Testis (tissue), 3 donors: ENCODE data around the gene GDI1. TPM values are rescaled to one million over a fixed set of nuclear protein-coding genes. Genes with fewer than 3 reads are reported as not detected.

Source experiments
- DNase-seq: peaks from one replicate; pipeline ENCODE4 v3.0.0-alpha.2; 2019
- H3K27ac ChIP-seq, 2 donors: fragments of 200-600 bp; sonication (generic); one replicate each; pipeline ENCODE4 v1.5.1; 2019
- H3K27me3 ChIP-seq: fragments of 200-600 bp; sonication (generic); one replicate; pipeline ENCODE4 v1.5.1; 2019
- H3K36me3 ChIP-seq: fragments of 200-600 bp; sonication (generic); one replicate; pipeline ENCODE4 v1.5.1; 2017; ENCODE audit warnings: low read depth; ENCODE audit errors: missing control alignments
- H3K4me1 ChIP-seq: fragments of 200-600 bp; sonication (generic); one replicate; pipeline ENCODE4 v1.5.1; 2019
- H3K4me3 ChIP-seq, 2 donors: fragments of 200-600 bp; sonication (generic); one replicate each; pipeline ENCODE4 v1.5.1; 2017 to 2019
- H3K9me3 ChIP-seq: fragments of 200-600 bp; sonication (generic); one replicate; pipeline ENCODE4 v1.5.1; 2017
- CTCF ChIP-seq, 3 experiments: fragments of 450-650 bp in 2 of 3; fragments of 200-600 bp in 1 of 3; sonication (generic) in 1 of 3; IDR thresholded peaks; one replicate each; pipeline ENCODE4 v1.5.1; 2016 to 2019; ENCODE audit warnings: antibody characterized with exemption in 3 of 3, mild to moderate bottlenecking in 2 of 3, moderate library complexity in 1 of 3
- POLR2A ChIP-seq: fragments of 450-650 bp; IDR thresholded peaks from one replicate; pipeline ENCODE4 v1.6.1; 2017; ENCODE audit warnings: antibody characterized with exemption, mild to moderate bottlenecking, moderate library complexity
- WGBS, 2 donors: methylation state at CpG; one replicate each; pipeline ENCODE4 v1.1.5; 2018; 5-methylcytosine and 5-hydroxymethylcytosine counted together
- intact Hi-C: fragments of 100-400 bp; cut with DNase I; formaldehyde crosslinking; loops from one replicate; pipeline ENCODE4 v1.15.1; 2023; ENCODE audit warnings: low total_unique reads
- polyA plus RNA-seq: library from polyadenylated mRNA; stranded (reverse); fragments of 350-450 nt; fragmentation: Illumina TruSeq; extraction: RNeasy Lipid Tissue Mini Kit (QIAGEN cat#74804); gene quantifications from one replicate; pipeline ENCODE4 v1.2.3, GENCODE V29; 2014; ENCODE audit warnings: low read depth, low replicate concordance; ENCODE audit not compliant: insufficient read depth
- total RNA-seq, 2 donors: library from RNA; depleted of rRNA; stranded (reverse); fragments of >200 nt; gene quantifications; one replicate each; pipeline ENCODE4 v1.2.3, GENCODE V29; 2016

GDI1 gene
- total and polyA plus RNA-seq, 3 donors from 2014 or later: 118 to 162 (median 158) TPM

DNA sequence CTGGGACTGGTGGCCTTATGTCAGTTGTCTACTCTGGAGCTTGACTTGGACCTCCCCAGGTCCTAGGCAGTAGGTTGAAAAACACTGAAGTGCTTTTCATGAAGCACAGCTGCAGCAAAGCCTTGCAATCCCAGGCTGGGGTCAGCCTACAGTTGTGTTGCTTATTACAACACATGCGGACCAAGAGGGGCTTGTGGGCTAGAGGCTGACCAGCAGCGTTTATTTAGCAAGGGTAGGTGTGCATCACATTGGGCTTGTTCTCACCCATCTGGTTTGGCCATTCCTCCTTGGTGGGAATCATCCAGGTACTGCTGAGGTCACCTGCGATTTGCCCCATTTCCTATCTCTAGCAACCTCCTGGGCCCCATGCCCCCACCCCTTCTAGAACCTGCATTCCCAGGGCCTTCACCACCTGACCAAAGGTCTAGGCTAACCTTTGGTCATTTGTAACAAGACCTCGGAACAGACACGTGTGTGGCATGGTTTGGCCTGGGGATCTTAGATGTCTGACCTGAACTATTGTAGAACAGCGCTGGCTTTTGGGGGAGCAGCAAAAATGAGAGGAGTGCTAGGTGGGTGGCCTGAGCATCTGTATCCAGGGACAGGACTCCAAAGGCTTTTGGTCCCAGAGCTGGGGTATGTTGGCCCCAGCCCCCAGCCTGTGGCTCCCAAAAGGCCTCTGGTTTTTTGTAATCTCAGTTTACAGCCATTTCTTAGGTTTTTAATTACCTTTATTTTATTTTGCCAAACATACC lies 35.7 kb upstream of the GDI1 start:
- Histone ChIP-seq H3K27ac (no peak overlapping the region), H3K4me3 (no peak overlapping the region), H3K4me1 (no peaks in the 10 kb centered on the region), H3K27me3 (no peaks in the 10 kb centered on the region), H3K36me3 (no peaks in the 10 kb centered on the region), H3K9me3 (no peaks in the 10 kb centered on the region)
- intact Hi-C loops: no loop called here
- TF ChIP-seq POLR2A (no peak), CTCF (IDR thresholded peaks at IDR 0.05) (no peak)
- WGBS, 2 donors: 37 to 60% methylated on average over 2 to 6 of the region's 6 CpGs
- no peak for DNase-seq

- DNase-seq: no peak
- Histone ChIP-seq H3K27me3 (no peaks in the 10 kb centered on the region), H3K27ac (no peak overlapping the region), H3K4me1 (no peaks in the 10 kb centered on the region), H3K9me3 (no peaks in the 10 kb centered on the region), H3K4me3 (no peak overlapping the region), H3K36me3 (no peaks in the 10 kb centered on the region)
- 42 to 62% methylated on average over 2 to 6 of the region's 6 CpGs for WGBS, 2 donors
- TF ChIP-seq POLR2A: no peak
- no peak for TF ChIP-seq CTCF (IDR thresholded peaks at IDR 0.05)
- intact Hi-C loops: no loop called here
Observed at GRCh38 chrX:154401918-154402621, 34.9 kb upstream of the GDI1 start.

DNA sequence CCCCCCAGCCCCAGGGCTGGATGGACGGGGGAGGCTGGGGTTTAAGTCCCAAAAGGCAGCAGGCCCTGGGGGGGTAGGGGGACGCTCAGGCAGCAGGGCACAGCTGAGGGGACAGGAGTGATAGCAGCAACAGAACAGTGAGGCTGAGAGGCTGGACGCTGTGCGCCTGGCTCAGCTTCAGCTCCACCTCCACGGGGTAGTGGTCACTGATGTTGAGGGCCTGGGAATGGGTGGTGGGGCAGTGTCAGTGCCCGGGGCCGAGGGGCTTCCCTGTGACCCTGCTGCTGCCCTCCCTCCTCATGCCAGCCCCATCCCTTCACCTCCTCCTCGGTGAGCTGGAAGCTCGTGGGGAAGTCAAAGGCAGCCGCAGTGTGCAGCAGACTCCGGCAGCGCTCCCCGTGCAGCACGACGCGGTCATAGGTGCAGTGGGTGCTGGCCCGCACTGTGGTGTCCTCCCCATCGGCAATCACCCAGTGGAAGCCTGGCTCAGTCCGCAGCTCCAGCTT lies 34.3 kb upstream of the GDI1 start:
- 82 to 88% methylated on average over 3 to 19 of the region's 19 CpGs for WGBS, 2 donors
- Histone ChIP-seq H3K27ac (no peak overlapping the region), H3K4me3 (no peak overlapping the region), H3K9me3 (no peaks in the 10 kb centered on the region), H3K36me3 (no peaks in the 10 kb centered on the region), H3K27me3 (no peaks in the 10 kb centered on the region), H3K4me1 (no peaks in the 10 kb centered on the region)
- intact Hi-C loops: no loop called here
- TF ChIP-seq POLR2A (no peak), CTCF (IDR thresholded peaks at IDR 0.05) (no peak)
- no peak for DNase-seq

DNA sequence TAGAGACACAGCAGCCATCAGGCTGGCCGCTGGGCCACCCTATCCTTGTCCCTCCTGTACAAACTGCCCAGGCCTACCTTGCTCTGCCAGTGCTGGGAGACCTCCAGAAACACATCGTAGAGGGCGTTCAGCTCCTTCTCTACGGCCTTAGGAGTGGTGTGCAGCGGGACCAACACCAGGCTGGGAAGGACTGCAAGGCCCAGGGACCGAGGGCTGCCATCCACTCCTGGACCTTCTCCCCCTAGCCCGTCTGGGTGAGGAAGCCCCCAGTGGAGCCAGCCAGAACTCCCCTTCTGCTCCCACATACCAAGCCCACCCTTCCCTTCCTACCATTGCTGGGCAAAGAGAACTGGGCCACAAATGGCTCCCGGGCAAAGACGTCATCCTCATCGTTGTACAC lies 33.8 kb upstream of the GDI1 start:
- Histone ChIP-seq H3K27me3 (no peaks in the 10 kb centered on the region), H3K27ac (no peak overlapping the region), H3K4me1 (no peaks in the 10 kb centered on the region), H3K36me3 (no peaks in the 10 kb centered on the region), H3K9me3 (no peaks in the 10 kb centered on the region), H3K4me3 (no peak overlapping the region)
- TF ChIP-seq CTCF (IDR thresholded peaks at IDR 0.05) (no peak), POLR2A (no peak)
- intact Hi-C loops: no loop called here
- WGBS, 2 donors: 86% methylated on average over 7 of the region's 10 CpGs; no CpG with 5 or more reads in 1 of the 2 donors
- no peak for DNase-seq
